OCI-LY1 (cell line): Measurements from ENCODE around the gene PCSK4.

Experiments
- H2AFZ ChIP-seq: fragments of 200-600 bp; sonication (generic), shearing (Covaris generic); 2 replicates; pipeline ENCODE4 v1.6.0; 2014; ENCODE audit warnings: antibody characterized with exemption, mild to moderate bottlenecking, low read length
- H3F3A ChIP-seq: fragments of 200-600 bp; sonication (generic), shearing (Covaris generic); 2 replicates; pipeline ENCODE4 v1.6.0; 2014; ENCODE audit warnings: mild to moderate bottlenecking, antibody characterized with exemption, low read length, moderate library complexity; ENCODE audit not compliant: insufficient read depth
- H3K27ac ChIP-seq: fragments of 200-600 bp; sonication (generic); 2 replicates; pipeline ENCODE4 v1.5.1; 2014; ENCODE audit warnings: low read length, mixed run types, mild to moderate bottlenecking, low read depth; ENCODE audit not compliant: poor library complexity, severe bottlenecking
- H3K27me3 ChIP-seq: fragments of 200-600 bp; sonication (generic); 2 replicates; pipeline ENCODE4 v1.6.0; 2014; ENCODE audit warnings: antibody characterized with exemption, mild to moderate bottlenecking, low read length, moderate library complexity; ENCODE audit not compliant: insufficient read depth
- H3K36me3 ChIP-seq: fragments of 200-600 bp; sonication (generic); 2 replicates; pipeline ENCODE4 v1.6.1; 2014; ENCODE audit warnings: mild to moderate bottlenecking, antibody characterized with exemption, low read length, moderate library complexity, mixed read lengths; ENCODE audit not compliant: insufficient read depth
- H3K4me1 ChIP-seq: fragments of 200-600 bp; sonication (generic); 2 replicates; pipeline ENCODE4 v1.5.1; 2014; ENCODE audit warnings: mild to moderate bottlenecking, low read length, moderate library complexity; ENCODE audit not compliant: insufficient read depth, severe bottlenecking
- H3K4me2 ChIP-seq: fragments of 200-600 bp; sonication (generic), shearing (Covaris generic); 2 replicates; pipeline ENCODE4 v1.6.1; 2014; ENCODE audit warnings: low read length
- H3K4me3 ChIP-seq: fragments of 200-600 bp; sonication (generic); 2 replicates; pipeline ENCODE4 v1.5.1; 2014; ENCODE audit warnings: low read length, low read depth, mild to moderate bottlenecking, mixed read lengths; ENCODE audit not compliant: poor library complexity, severe bottlenecking
- H3K79me2 ChIP-seq: fragments of 200-600 bp; shearing (Covaris generic); 2 replicates; pipeline ENCODE4 v1.6.1; 2016; ENCODE audit warnings: mixed run types, low read length, mixed read lengths; ENCODE audit not compliant: insufficient read depth
- H3K9ac ChIP-seq: fragments of 200-600 bp; sonication (generic), shearing (Covaris generic); 2 replicates; pipeline ENCODE4 v1.6.1; 2014; ENCODE audit warnings: mild to moderate bottlenecking, low read length, mixed read lengths
- H3K9me2 ChIP-seq: fragments of 200-600 bp; sonication (generic), shearing (Covaris generic); 2 replicates; pipeline ENCODE4 v1.6.1; 2014; ENCODE audit warnings: low read depth, mild to moderate bottlenecking, low read length, mixed read lengths
- H3K9me3 ChIP-seq: fragments of 200-600 bp; shearing (Covaris generic); 2 replicates; pipeline ENCODE4 v1.6.1; 2014; ENCODE audit warnings: low read length, mixed read lengths
- H4K20me1 ChIP-seq: fragments of 200-600 bp; sonication (generic), shearing (Covaris generic); 2 replicates; pipeline ENCODE4 v1.6.0; 2016; ENCODE audit warnings: mild to moderate bottlenecking, low read length; ENCODE audit not compliant: insufficient read depth
- EZH2 ChIP-seq: fragments of 200-600 bp; sonication (generic), shearing (Covaris generic); IDR thresholded peaks from 2 replicates; pipeline ENCODE4 v1.8.0; 2017; ENCODE audit warnings: borderline replicate concordance, mixed run types, mild to moderate bottlenecking, antibody characterized with exemption, low read length, moderate library complexity, mixed read lengths
- TF ChIP-seq, protein P1 (sequence below): fragments of 200-600 bp; sonication (generic), shearing (Covaris generic); IDR thresholded peaks from 2 replicates; pipeline ENCODE4 v1.5.1; 2017; ENCODE audit warnings: mild to moderate bottlenecking, antibody characterized with exemption, low read length, moderate library complexity, mixed read lengths

The PCSK4 gene

DNA sequence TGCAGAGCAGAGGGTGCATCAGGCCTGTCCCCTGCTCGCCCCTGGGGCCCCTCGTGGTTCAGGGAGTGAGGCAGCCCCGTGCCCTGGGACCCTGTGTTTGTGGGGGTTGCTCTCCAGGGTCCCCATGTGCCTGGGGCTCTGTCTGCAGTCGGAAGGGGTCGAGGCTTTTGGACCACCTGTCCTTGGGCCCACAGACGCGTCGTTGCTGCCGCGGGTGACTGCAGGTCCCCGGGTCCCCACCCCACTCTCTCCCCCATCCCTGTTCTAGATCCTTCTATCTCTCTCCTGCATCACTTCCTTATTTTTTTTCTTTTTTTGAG lies 1.9 kb downstream of the PCSK4 start:
- TF ChIP-seq, protein P1, sequence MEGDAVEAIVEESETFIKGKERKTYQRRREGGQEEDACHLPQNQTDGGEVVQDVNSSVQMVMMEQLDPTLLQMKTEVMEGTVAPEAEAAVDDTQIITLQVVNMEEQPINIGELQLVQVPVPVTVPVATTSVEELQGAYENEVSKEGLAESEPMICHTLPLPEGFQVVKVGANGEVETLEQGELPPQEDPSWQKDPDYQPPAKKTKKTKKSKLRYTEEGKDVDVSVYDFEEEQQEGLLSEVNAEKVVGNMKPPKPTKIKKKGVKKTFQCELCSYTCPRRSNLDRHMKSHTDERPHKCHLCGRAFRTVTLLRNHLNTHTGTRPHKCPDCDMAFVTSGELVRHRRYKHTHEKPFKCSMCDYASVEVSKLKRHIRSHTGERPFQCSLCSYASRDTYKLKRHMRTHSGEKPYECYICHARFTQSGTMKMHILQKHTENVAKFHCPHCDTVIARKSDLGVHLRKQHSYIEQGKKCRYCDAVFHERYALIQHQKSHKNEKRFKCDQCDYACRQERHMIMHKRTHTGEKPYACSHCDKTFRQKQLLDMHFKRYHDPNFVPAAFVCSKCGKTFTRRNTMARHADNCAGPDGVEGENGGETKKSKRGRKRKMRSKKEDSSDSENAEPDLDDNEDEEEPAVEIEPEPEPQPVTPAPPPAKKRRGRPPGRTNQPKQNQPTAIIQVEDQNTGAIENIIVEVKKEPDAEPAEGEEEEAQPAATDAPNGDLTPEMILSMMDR: no peak
- TF ChIP-seq EZH2: no peak
- no peak overlapping the region for H3K9ac ChIP-seq
- no peaks in the 10 kb centered on the region; the same call in 1 of the 2 replicates for H3K27me3 ChIP-seq

DNA sequence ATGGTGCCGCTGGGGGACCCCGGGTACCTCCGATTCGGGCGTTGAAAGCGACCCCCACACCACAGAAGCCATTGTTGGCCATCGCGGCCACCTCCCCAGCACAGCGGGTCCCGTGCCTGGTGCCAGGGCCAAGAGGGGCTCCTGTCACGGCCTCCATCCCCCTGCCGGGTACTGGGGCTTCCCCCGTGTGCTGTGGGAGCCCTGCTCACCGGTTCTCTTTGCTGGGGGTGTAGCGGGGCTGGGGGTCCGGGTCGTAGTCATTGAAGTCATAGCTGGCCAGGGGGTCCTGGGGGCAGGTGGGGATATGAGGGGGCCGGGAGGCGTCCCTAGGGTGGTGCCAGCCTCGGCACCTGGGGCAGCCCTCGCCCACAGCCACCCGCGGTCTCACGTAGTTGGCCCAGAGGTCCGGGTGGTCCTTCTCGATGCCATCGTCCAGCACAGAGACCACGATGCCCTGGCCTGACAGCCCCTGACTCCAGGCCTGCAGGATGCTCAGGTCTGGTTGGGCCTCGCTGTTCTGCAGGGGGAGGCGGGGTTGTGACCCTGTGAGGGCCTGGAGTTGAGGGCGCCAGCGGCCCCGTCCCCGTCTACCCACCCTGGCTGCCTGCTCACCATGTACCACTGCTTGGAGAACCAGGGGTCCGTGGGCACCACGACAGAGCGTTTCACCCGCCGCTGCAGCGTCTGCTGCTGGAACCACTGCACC lies 2.4 kb downstream of the PCSK4 start:
- no peaks in the 10 kb centered on the region for H3K79me2 ChIP-seq
- no peak overlapping the region for H3K4me2 ChIP-seq
- no peaks in the 10 kb centered on the region for H3K36me3 ChIP-seq
- no peaks in the 10 kb centered on the region for H3F3A ChIP-seq
- no peak overlapping the region for H2AFZ ChIP-seq
- H3K9ac ChIP-seq: no peak overlapping the region
- TF ChIP-seq EZH2: no peak
- TF ChIP-seq, protein P1: no peak
- peaks cover 13% of the 10 kb centered on the region for H3K4me1 ChIP-seq
- no peaks in the 10 kb centered on the region for H4K20me1 ChIP-seq
- no peak overlapping the region for H3K27ac ChIP-seq
- no peaks in the 10 kb centered on the region; the same call in 1 of the 2 replicates for H3K27me3 ChIP-seq
- H3K4me3 ChIP-seq: no peak overlapping the region
- no peaks in the 10 kb centered on the region for H3K9me3 ChIP-seq
- no peaks in the 10 kb centered on the region for H3K9me2 ChIP-seq

More for the DNA sequence above, 1.9 kb downstream of the PCSK4 start:
- no peaks in the 10 kb centered on the region for H3K79me2 ChIP-seq
- peaks cover 13% of the 10 kb centered on the region for H3K4me1 ChIP-seq
- no peaks in the 10 kb centered on the region for H3K9me2 ChIP-seq
- H4K20me1 ChIP-seq: no peaks in the 10 kb centered on the region
- H3K36me3 ChIP-seq: no peaks in the 10 kb centered on the region
- no peaks in the 10 kb centered on the region for H3F3A ChIP-seq
- no peak overlapping the region for H3K4me3 ChIP-seq
- no peak overlapping the region for H3K4me2 ChIP-seq
- no peak overlapping the region for H2AFZ ChIP-seq
- H3K27ac ChIP-seq: no peak overlapping the region
- no peaks in the 10 kb centered on the region for H3K9me3 ChIP-seq

DNA sequence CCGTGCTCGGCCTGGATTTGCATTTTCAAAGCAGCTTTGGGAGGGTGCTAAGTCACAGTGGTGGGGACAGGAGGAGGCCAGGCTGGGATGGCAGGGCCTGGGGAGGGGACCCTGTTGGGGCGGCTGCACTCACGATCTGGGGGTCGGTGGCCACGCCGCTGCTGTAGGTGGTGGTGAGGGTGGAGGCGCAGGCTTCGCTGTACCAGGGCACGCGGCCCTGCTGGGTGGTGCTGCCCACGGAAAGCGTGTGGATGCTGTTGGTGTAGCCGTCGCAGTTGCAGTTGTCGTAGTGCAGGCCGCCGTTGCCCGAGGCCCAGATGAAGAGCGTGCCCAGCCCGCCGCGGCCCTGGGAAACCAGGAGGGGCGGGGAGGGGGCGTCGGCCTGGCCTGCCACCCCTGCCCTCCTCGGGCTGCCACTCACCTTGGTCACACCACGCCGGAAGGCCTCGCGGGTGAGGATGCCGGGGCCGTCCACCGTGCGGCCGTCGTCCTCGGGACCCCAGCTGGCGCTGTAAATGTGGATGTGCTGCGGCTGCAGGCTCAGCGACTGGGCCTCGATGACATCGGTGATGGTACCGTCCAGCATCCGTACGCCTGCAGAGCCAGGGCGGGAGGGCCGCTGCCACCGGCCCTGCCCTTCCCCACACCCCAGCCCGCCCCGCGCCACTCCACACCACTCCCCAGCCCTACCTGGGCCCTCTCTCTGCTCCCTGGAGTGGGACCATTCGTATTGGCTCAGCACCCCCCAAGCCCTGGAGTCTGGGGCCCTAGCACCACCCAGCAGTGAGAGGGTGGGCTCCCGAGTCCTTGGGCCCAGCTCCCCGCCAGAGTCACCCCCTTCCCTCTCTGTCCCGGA lies 3.2 kb downstream of the PCSK4 start:
- Histone ChIP-seq H3K27ac (no peak overlapping the region), H3K9me3 (no peaks in the 10 kb centered on the region), H3K36me3 (no peaks in the 10 kb centered on the region), H3F3A (no peaks in the 10 kb centered on the region), H3K4me3 (no peak overlapping the region), H3K79me2 (no peaks in the 10 kb centered on the region), H3K4me1 (peaks cover 13% of the 10 kb centered on the region), H4K20me1 (no peaks in the 10 kb centered on the region), H3K9ac (no peak overlapping the region), H3K27me3 (no peaks in the 10 kb centered on the region; the same call in 1 of the 2 replicates), H3K9me2 (no peaks in the 10 kb centered on the region), H3K4me2 (no peak overlapping the region), H2AFZ (no peak overlapping the region)
- TF ChIP-seq, protein P1: no peak
- TF ChIP-seq EZH2: no peak
